22Rv1 (cell line): Measurements from ENCODE around the gene OGG1.

Experiments used
- ZFX ChIP-seq: fragments of 450-650 bp; IDR thresholded peaks from 2 replicates; pipeline ENCODE4 v1.6.1; 2017; ENCODE audit warnings: antibody characterized with exemption, borderline replicate concordance
- TF ChIP-seq, protein P1 (sequence below): fragments of 450-650 bp; IDR thresholded peaks from 2 replicates; pipeline ENCODE4 v1.5.1; 2017; ENCODE audit warnings: mild to moderate bottlenecking

DNA sequence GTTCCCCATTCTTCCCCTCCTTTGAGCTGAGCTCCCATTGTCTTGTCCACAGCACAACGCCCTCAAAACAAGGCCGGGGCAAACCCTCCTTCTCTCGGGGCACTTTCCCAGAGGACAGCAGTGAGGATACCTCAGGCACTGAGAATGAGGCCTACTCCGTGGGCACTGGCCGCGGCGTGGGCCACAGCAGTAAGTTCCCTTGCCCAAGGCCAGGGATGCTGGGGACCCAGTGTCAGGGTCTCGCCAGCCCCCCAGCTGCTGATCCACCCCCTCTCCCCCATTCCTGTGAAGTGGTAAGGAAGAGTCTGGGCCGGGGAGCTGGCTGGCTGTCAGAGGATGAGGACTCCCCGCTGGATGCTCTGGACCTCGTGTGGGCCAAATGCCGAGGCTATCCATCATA lies 4.2 kb upstream of the OGG1 start:
- TF ChIP-seq, protein P1, sequence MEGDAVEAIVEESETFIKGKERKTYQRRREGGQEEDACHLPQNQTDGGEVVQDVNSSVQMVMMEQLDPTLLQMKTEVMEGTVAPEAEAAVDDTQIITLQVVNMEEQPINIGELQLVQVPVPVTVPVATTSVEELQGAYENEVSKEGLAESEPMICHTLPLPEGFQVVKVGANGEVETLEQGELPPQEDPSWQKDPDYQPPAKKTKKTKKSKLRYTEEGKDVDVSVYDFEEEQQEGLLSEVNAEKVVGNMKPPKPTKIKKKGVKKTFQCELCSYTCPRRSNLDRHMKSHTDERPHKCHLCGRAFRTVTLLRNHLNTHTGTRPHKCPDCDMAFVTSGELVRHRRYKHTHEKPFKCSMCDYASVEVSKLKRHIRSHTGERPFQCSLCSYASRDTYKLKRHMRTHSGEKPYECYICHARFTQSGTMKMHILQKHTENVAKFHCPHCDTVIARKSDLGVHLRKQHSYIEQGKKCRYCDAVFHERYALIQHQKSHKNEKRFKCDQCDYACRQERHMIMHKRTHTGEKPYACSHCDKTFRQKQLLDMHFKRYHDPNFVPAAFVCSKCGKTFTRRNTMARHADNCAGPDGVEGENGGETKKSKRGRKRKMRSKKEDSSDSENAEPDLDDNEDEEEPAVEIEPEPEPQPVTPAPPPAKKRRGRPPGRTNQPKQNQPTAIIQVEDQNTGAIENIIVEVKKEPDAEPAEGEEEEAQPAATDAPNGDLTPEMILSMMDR, result no peak
- TF ChIP-seq ZFX, result no peak
